HG02970 (cell line): ENCODE measurements around the gene CBFA2T2.

Experiments used
- ATAC-seq: cut with Tn5 transposase; IDR thresholded peaks from one replicate; pipeline ENCODE4 v1.9.1; 2021; ENCODE audit warnings: mild to moderate bottlenecking, moderate library complexity, moderate number of reproducible peaks; ENCODE audit not compliant: unreplicated experiment, low FRiP score

CBFA2T2 gene

DNA sequence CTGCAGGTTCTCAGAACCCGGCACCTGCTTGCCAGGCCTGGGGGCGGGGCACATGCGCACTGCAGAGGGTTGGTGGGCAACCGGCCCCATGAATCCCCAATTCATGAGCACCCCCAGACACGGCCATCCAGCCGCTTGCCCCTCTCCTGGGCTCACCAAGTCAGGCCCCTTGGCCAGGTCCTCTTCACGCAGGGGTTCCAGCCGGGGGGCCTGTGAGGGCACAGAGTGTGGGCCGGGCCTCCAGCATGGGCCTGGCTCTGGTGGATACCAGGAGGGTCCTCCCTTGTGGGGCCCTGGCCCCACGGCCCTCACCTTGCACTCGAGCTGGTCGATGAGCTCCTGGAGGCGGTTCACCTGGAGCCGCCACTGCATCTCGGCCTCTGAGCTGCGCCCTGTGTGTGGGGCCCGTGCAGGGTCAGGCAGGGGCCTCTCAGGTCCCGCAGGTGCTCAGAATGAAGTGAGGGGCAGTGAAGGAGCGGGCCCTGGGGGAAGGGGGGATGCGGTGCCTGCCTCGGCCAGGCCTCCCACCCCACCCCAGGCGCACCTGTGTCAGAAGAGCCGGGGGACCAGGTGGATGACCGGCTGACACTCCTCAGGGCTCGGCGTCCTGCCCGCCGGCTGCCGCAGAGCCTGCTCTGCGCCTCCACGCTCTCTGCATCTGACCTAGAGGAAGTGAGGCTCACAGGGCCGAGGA lies 169.6 kb downstream of the CBFA2T2 start:
- ATAC-seq: no peak

DNA sequence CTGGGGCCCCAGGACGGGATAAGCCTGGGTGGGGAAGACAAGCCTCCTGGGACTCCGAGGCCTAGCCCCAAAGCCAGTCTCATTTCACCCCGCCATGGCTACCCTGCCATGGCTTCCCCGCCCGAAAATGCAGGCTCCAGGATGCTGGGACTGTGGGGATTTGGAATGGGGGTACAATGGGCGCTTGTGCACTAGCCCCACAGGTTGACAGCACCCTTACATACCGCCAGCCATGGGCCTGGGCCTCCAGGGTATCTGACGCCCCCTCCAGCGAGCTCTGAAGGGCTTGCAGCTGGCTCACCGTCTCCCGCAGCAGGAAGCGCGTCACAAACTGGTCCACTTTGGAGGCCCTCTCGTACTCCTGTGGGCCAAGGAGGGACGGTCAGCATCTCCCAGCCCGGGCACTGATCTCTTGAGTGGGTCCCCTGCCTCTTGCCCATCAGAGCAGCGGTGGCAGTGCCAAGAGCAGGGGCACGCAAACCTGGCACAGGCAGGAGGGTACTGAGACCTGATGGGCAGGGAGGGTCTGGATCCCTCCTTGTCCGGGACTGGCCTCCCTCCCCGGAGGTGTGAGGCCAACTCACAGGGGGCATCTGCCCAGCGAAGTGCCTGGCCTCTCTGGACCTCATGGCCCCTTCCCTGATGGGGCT lies 170.3 kb downstream of the CBFA2T2 start:
- no peak for ATAC-seq

DNA sequence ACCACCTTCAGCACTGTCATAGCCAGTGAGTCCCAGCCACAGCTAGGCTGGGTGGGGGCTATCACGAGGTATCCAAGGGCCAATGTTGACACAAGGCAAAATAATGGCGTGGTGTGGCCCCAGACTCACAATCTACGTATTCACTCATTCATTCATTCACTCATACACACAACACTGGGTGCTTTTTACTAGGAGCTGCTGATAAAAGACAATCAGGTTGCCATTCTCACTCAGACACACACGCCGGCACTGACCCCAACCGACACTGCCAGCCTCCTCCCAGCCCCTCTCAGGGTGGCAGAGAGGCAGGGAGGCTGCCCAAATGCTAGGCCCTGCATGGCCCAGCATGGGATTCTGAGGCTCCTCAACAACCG lies 170.8 kb downstream of the CBFA2T2 start:
- no peak for ATAC-seq

DNA sequence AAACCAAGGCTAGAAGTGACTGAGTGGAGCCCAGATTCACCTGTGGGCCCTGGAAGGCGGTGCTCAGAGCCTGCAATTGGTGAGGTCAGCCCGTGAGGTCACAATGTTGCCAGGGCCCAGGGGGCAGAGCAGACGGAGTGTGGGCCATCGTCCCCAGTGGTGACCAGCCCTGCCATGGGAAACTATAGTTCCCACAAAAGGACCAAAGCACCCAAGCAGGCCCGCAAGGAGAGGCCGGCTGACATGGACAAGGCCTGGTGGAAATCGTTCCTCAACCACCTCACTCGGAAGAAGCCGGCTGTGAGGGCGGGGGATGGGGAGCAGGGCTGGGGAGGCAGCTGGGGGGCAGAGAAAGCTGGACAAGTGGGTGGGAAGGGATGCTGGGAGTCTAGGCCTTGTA lies 172.3 kb downstream of the CBFA2T2 start, which contains the start of gene C20orf144:
Gene C20orf144, plus strand, starts transcription at position 156 of the 400 bp plus-strand sequence. Its CDS starts 19 bp downstream, at position 175.
- no peak for ATAC-seq

DNA sequence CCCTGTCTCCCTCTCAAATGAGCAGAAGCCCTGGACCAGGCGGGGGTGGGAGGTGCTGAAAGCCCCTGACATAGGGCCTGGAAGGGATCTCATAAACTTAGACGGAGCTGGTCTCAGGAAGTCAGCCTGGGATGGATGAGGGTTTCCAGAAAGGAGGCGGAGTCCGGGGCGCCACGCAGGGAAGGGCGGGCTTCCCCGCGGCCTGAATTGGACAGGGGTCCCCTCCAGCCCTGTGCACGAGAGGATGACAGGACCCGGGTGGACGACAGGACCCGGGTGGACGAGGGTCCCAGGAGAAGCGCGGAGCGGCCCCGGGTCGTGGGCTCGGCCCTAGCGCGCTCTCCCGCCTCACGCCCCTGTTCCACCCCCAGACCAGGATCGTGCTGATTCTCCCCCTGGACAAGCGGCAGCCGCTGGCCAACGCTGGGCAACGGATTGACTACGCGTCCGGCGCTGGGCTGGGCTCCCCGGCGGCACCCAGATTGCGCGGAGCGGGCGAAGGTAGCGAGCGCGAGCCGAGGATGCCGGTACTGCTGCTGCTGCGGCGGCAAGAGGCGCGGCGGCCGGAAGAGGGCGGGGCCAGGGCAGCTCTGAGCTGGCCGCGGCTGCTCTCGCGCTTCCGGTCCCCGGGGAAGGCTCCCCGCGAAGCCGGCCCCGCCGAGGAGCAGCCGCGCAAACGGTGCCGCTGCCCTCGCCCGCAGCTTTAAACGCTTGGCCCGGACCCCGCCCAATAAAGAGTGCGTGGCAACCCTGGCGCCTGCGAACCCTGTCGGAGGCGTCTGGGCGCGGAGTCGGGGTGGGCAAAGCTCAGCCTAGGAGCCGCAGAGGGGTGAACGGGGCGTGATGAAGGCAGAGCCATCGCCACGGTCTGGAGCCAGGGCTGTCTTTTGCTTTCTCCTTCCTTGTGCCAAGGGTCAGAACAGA lies 173.5 kb downstream of the CBFA2T2 start:
- ATAC-seq: peak; percentile 36

DNA sequence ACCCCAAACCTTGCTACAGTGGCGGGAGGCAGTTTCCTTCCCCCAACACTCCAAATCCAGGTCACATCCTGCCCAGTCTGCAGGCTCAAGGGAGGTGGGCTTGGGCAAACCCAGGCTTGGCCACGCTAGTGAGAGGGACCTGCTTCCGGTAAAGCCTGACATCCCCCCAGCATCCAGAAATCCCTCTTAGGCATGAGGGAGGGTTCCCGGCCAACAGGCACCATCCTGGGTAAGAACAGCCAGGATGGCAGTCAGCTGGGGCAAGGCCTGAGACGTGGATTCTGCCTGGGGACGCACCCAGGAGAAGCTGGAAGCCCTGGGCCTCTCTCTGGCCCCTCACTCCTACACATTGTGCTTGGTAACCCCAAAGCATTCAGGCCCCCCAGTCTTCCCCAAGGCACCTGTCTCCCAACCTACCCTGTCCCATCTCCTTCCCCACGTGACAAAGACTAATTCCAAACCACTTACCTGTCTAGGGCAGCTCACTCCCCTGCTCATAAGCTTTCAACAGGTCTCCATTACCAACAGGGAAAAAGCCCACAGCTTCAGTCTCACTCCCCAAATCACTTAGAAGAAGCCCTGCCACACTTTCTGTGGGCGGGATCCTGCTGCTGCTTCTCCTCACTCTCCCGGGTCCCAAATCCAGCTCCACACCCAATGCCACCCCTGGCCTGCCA lies 174.3 kb downstream of the CBFA2T2 start:
- no peak for ATAC-seq

DNA sequence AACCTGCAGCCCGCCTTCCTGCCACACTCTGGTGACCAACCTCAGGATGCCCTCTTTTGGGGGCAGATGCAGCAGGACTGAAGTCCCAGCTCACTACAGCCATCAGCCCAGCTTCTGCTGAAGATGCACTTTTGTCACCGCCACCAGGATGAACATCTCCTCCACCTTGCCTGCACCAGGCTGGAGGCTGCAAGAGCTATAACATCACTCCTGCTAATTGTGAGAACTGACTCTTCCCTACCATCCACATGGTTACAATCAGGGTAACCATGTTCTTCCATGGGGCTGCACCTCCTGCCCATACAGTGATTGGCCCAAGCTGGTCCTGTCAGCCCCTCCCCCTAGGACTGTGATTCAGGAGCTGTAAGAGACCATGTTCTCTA lies 174.9 kb downstream of the CBFA2T2 start:
- no peak for ATAC-seq

DNA sequence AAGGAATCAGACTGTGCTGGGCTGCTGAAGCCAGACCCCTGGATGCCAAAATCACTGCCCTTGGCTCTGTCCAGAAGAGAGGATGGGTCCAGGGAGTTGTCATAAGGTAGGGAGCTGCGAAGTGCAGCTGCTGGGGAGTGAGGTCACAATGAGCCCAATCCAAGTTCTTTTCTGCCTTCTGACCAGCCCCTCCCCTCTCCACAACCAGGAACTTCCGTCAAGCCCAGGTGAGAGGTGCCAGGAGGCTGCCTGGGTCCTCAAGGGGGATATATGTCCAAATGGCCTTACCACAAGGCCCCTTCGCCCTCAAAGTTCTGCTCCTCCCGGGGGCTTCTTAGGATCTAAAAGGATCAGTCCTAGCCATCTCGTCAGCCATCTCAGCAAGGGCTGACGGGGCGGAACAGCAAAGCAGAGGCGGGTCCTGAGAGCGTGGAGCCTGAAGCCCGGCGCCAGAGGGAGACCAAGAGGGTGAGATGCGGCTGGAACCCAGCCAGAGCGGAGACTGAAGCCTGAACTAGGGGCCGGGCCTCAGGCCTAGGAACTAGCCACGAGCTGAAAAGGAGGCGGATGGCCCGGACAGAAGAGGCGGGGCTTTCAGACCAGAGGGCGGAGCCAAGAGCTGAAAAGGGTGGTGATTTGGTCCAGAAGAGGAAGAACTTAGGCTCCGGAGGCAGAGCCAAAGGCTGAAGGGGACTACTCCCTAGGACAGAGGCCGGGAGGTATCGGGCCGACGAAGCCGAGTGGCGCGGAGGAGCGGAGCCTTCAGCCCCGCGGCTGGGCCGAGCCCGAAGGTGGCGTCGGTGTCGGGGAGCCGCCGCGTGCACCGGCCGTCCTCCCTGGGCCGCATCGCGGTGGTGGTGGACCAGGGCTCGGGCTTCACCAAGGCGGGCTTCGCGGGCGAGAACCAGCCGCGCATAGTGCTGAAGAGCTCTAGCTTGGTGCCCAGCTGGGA lies 176.7 kb downstream of the CBFA2T2 start, which contains the start of gene ACTL10:
Gene ACTL10, plus strand, starts transcription at position 651 of the 952 bp plus-strand sequence. CDS start 555 bp downstream, outside the sequence.
- ATAC-seq: peak; percentile 43

DNA sequence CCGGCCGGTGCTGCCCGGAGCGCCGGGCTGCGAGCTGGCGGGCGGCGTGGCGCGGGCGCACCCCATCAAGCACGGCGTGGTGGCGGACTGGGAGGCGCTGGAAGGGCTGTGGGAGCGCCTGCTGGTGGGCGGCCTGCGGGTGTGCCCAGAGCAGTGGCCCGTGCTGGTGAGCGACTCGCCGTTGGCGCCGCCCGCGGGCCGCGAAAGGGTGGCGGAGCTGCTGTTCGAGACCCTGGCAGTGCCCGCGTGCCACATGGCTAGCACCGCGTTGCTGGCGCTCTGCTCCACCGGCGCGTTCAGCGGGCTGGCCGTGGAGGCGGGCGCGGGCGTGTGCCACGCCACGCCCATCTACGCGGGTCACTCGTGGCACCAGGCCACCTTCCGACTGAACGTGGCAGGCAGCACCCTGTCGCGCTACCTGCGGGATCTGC lies 177.4 kb downstream of the CBFA2T2 start:
- peak; percentile 17 for ATAC-seq

DNA sequence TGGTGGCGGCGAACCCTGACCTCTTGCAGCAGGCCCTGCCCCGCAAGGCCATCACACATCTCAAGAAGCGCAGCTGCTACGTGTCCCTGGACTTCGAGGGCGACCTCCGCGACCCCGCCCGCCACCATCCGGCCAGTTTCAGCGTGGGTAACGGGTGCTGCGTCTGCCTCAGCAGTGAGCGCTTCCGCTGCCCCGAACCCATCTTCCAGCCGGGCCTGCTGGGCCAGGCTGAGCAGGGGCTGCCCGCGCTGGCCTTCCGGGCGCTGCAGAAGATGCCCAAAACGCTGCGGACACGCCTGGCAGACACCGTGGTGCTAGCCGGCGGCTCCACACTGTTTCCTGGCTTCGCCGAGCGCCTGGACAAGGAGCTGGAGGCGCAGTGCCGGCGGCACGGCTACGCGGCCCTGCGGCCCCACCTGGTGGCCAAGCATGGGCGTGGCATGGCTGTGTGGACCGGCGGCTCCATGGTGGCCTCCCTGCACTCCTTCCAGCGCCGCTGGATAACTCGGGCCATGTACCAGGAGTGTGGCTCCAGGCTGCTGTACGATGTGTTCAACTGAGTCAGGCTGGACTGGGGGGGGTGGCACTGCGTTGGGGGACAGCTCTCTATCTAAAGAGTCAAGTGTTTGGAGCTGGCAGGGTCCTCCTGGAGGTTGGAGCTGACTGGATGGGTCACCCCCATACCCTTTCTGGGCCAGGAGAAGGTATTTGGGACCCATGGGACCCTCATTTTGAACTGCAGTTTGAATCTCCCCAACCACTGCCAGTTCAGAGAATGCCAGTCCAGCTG lies 178.0 kb downstream of the CBFA2T2 start:
- ATAC-seq: peak; percentile 31

DNA sequence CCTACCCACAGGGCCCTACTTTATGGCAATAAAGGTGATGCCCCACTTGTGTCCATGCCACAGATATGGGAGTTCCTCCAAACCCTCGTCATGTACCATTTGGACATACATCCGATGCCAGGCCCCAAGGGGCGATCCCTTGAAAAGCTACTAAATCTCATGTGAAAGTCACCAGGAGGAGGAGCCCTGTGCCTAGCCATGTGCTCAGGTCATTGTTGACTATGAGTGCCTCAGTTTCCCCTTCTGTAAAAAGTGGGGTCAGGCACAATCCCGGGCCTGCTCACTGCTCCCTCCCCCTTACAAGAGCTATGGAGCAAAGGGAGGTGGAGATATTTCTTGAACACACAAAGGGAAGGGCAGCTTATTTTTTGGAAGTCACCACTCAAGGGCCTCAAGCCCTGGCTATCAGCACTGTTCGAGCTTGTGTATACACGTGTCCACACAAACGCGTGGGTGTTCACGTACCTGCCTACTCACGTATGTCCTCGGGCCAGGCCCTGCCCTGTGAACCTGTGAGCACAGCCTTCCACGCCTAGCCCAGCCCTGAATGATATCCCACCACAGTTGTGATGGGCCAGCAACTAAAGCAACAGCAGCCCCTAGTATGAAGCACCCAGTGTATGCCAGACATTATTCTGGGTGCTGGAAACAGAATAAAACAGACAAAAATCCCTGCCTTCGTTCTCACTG lies 178.7 kb downstream of the CBFA2T2 start:
- ATAC-seq: no peak

DNA sequence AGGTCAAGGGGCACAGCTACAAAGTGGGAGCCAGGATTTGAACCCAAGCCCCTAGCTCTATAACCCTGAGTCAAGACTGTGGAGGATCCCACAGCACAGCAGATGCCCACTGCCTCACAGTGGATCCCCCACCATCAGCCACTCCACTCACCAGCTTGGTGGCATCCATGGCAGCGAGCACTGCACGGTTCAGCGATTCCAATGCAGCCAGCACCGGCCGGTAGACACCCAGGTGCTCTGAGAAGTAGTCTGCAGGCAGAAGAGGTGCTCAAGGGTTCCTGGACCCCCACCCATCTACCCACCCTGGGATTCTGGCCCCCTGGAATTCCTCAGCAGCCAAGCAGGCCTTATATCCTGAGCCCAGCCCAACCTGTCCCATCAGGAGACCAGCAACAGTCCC lies 179.3 kb downstream of the CBFA2T2 start:
- no peak for ATAC-seq

DNA sequence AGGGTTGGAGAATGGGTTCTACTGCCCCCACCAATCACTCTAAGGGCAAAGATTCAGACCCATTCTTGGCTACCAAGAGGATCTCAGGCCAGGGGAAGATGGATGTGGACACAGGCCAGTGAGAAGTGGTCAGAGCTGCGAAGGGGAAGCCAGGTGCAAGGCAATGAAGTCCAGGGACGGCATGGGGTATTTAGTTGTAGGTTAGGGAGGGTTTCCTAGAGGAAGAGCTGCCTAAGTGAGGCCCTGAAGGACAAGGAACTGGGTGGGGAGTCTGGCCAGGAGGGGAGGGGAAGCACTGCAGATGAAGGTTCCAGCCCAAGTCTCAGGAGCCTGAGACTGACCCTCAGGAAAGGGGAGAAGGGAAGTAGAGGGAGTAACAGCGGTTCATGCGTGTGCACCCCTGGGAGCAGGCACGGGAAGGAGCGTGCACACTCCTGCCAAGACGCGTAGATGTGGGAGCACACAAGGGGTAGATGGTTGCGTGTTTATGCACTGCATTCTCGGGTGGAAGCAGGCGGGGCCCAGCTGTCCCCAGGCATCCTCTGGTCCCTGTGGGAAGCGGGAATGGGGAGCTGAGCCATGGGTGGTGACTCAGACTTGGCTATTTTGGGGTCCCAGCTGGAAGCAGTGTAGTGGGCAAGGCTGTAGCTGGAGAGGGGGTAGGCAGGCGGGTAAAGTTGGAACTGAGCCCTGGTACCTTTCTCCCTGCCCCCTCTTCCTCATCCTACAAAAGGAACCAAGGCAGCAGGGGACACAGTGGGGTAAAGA lies 180.2 kb downstream of the CBFA2T2 start:
- no peak for ATAC-seq

DNA sequence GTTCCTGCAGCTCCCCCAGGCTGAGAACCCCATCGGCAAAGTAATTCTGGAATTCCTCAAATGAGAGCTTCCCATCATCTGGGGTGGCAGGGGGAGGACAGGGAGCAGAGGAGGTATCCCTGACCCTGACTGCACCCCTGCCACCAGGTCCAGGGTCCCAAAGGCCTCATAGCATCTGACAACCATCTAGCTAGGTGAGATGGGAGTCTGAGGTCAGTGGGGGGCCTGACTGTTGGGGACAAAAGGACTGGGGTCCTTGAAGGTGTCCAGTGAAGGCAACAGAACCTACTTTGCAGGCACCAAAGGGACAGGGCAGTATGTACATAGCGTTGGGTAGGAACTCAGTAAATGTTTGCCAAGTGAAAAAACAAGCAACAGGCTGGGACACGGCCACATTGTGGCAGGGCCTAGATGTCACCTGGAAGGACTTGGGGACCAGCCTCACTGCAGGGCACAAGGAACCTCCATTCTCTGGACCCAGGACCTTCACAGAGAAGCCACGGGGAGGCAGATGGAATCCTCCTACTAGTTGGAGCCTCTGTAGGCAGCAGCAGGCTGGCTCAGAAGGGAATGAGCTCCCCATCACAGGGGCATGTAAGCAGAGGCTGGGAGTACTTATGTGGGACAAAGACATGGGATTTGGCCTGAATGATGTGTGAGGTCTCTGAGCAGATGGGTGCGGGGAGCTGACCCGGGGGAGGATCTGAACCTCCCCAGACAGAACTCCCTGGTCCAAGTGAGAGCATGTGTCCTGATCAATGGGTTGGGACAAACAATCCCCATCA lies 181.0 kb downstream of the CBFA2T2 start:
- ATAC-seq: no peak

DNA sequence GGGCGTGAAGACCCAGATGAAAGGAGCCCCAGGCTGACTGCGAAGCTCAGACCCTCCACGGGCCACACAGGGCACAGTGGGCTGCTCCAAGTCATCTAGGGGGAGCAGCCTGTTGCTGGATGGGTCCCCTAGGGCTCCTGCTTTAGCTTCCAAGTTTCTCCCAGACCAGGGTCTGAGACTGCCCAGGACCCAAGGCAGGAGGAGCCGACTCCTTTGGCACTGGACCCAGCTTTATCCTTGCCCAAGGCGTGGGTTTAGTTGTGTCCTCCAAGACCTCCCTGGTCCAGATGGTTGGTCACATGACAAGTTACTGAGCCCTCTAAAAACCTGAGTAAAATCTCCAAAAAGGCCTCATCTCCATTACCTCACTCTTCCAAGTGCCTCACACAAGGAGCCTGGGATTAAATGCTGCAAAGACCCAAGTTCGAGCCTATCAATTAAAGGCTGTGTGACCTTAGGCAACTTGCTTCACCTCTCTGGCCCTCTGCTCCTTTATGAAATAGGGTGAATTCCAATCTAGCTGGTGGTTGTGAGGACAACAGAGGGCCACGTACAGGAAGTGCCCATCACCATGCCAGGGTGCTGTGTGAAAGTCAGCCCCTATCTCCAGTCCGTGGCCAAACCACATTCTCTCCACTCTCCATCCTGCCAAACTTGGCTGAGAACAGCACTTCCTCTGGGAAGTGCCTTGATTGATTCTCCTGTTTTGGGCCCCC lies 181.8 kb downstream of the CBFA2T2 start:
- no peak for ATAC-seq
